DMS53 treated with DMSO at 0.1 percent for 48 hours (cell line): Measurements from ENCODE around the gene FDPS.

ENCODE experiments used
- DNase-seq: peaks from one replicate; lab custom pipeline; 2025; ENCODE audit not compliant: unreplicated experiment; lab: John Stamatoyannopoulos, UW

FDPS gene

DNA sequence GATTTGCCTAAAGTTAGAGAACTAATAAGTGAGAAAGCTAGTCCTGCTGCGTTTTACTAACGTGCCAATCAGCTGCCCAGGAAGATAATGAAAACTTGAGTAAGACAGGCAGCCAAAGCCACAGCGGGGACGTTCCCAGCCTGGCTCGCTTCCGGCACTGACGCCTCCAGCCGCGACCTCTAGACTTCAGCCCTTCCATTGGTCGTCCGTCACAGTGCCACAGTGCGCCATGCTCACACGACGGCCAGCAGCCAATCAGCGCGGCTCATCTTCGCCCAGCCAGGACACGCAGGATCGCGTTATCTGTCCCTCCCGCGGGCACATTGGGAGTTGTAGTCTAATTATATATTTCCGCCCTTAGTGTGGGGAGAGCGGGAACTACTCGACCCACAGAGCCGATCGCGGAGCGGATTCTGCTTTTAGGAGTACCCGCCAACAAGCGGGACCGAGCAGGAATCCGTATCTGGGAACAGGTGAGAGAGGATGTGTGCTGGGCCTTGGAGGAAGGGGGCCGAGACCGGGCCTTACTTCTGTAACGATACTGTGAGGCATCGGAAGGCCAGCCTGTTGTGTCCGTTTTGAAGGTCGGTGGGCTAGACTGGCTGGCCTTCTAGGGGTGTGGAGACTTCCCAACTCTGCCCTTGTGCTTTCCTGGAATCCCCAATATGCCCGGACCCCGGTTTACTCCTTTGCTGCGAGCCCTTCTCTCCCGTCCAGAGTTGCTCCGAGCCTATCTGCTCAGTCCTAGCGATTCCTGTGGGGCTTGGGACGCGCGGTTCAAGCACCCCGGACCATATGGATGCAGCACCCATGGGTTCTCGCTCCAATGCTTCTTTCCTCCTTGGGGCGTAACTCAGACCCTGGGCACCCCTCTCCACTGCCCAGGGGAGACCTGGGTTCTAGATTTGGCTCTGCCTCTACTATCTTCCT lies at the start of gene FDPS:
Gene FDPS, plus strand, starts transcription at position 374 of the 930 bp plus-strand sequence. CDS start 924 bp downstream, outside the sequence.
- DNase-seq = peak; percentile 99

DNA sequence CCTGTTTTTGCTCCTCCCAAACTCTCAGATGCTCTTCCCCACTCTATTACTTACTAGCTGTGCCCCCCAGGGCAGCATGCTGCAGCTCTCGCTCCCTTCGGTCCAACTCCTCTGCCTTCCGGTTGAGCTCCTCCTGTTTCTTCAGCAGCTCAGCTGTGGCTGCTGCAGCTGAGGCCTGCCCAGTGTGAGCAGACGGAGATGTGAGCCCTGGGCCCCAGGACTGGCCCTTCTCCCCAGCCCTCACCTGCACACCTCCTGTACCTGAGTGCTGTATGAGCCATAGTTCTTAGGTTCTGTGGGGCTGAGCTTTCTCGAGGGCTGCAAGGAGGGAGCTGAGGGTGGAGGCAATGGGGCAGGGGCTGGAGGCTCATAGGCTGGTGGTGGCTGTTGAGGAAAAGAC lies 48.4 kb upstream of the FDPS start:
- DNase-seq = no peak

DNA sequence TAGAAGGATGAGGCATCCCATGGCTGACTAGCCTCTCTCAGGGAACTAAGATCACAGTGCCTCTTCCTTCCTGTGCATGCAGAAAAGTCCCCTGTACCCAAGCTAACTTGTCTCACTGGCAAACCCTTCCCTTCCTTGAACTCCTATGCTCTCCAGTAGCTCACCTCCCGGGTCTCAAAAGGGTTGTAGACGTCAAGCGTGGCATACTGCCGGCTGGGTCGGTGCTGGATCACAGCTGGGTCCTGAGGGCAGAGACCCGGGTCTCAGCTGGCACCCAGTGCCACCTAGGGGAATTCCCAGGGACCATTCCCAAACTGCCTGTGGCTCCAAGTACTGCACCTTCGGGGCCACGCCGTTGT lies 47.2 kb upstream of the FDPS start:
- DNase-seq = no peak

DNA sequence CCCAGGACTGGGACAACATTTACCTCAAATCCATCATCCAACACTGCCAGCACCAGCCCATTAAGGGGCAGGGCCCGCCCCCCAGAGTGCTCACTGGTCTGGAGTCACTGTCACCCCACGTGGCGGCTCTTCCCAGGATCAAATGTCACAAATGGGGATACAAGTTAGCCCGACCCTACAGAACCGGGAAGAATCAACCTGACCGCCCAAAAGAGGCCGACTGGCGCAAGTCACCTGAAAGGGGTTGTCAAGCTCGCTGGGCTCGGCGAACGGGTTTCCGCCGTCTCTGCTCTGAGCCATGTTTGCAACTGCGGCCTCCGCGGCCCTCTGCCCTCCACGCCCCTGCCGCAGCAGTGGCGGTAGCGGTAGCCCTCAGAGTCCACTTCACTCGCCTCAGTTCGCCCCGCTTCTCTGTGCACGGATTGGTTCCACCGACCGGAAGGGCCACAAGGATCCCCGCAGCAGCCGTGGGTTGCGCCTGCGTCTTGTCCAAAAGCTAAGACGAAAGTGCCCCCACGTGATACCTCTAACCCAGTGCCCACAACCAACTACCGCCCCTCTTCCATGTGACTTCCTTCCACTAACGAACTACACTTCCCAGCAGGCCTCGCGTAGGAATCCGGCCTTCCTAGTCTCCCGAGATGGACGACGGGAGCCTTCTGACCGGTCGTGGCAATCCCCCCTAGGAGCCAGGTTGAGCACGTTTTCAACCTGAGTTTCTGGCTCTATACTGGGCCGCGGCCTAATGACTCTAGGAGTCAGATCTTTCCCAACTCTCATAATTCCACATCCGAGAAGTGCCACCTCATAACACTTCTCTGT lies 46.6 kb upstream of the FDPS start, which contains the start of gene SCAMP3:
Gene SCAMP3, minus strand, starts transcription at position 509 of the 822 bp plus-strand sequence. Its CDS starts 209 bp downstream, at position 300.
- DNase-seq = peak; percentile 96

DNA sequence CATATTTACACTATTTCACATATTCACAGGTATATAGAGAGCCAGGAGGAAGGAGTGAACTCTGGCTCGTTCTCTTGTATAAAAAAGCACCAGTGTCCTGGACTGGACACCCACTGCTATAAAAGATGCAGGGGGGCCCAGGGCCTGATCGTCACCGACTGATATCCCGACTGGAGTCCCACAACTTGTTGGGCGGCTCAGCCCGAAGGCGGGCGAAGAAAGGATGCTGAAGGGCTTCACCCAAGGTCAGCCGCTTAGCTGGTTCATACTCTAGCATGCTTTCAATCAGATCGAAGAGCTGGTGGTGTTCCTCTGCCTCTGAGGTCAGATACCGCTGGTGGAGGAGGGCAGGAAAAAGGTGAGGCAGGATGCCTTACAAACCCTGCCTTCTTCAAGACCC lies 45.6 kb upstream of the FDPS start:
- no peak for DNase-seq

DNA sequence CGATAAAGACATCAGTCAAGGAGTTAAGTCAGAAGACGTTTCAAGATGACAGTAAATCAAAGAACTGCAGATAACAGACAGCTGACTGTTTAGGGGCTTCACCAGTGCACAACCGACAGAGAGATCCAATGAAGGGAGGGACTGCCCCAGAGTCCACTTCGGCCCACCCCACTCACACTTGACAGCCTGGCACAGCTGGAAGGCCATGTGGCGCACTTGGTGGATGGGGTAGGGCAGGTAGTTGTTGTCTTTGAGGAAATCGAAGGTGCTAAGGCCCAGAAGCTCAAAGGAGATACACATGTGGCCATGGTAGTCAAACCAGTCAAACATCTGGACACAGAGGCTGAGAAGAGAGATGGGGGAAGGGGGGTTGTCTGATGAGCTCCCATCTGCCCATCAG lies 42.1 kb upstream of the FDPS start:
- DNase-seq = no peak

DNA sequence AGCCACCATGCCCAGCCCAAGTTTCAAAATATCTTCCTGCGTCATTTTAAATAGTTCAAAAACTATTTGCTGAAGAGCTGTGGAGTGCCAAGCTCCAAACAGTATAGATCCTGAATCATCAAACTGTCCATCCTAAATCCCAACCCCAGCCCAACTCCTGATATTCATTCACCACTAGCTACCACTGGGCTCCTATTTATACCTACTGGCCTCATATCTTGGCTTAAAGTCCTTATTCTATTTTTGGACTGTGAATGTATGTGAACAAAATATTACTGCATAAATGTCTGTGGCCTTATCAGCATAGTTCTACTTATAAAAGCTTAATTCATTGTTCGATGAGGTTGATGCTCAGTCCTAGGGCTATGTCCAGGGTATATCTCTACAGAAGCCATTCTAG lies 41.3 kb upstream of the FDPS start:
- no peak for DNase-seq

DNA sequence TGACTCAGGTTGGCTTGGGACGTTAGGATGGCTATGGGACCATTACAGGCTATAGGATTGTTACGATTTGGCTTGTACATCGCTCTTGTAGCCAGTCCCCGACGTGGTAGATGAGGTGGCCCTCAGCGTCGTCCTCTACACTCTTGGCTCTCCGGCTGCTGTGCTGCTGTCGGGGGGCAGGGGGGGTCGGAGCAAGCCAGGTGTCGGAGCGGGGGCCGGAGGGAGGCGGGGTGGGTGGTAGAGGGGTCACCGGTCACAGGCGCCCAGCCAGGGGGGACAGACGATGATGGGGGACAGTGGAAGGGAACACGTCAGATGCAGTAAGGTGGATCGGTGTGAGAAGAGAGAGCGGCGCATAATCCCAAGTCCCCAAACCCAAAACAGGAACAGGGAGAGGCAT lies 40.0 kb upstream of the FDPS start:
- no peak for DNase-seq

DNA sequence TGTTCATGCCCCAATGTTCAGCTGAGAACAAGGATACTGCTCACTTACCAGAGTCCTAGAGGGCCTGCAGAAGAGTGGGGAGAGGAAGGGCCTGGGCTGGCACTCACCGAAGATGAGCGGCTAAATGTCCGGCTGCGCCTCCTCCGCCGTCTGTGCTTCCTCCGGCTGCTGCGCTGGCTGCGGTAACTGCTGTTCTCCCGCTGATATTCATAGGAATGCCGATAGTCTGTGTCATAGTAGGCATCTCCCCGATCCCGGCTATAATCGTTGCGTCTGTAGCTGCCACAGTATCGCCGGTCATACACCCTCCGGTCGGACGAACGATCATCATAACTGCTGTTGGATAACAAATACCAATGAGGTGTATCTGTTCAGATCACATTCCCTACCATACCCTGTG lies 39.3 kb upstream of the FDPS start:
- no peak for DNase-seq

DNA sequence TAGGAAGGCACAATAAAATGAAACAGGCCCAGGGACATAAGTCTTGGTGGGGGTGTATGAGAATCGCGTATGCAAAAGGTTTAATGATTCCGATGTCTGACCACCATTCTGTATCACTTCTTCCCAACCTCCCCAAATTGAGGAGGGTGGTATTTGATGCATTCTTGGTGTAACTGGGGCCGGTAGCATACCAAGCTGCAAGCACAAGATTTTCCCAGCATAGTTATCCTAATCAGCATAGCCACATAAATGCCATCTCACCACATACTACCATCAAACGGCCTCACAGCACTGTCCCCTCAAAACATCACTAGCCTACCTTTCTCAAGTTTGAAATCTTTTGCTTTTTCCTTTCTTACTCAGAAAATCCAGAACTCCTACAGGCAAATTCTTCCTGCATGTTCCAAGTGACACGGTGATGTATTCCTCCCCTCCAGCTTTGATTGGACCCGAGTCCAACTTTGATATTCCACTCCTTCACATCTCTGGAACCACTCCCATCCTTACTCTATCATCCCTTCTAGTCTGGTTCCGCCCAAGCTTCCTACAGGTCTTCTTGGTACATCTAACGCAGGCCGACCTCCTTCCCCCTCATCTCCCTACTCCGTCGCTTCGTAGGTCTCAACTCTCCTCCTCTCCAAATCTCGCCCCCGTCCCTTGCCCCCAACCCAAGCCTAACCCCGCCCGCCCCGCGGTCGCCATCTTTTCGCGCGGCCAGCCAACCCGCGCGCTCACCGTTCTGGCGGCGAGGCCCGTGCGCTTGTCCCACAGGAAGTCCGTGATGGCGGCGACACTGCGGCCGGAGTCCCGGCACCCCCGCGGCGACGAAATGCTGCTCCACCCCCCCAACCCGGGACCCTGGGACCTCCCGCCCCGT lies 36.0 kb upstream of the FDPS start:
- DNase-seq = no peak

DNA sequence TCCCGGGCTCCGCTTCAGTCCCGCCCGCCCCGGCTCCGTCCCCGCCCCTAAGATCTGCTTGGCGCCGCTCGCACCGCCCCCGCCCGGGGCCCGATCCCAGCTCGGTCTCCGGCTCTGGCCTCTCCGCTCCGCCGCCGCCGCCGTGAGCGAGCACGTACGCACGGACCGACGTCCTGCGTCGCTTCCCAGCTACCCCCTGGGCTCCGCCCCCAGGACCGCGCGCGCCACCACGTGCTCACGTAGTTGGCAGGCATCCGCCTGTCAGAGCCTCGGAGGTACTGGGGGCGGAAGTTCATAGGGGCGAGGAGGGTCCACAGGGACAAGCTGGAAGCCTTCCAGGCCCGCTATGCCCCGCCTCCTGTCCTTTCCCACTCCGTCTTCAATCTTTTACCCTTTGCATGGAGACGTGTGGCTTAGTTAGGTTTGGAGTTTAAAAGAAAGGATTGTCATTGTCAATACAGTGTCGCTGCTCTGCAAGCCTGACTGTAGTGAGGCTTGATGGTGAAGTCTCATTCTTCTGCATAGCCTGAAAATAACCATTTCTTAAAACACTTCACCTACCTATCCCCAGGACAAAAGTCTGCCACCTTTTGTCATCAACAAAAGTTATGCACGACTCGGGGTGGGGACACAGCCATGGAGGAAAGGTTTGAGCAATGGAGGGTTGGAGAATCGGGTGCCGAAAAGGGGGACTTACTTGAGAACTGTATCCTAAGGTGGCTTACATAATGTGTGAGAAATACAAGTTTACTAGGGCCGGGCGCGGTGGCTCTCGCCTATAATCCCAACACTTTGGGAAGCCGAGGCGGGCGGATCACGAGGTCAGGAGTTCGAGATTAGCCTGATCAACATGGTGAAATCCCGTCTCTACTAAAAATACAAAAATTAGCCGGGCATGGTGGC lies 35.1 kb upstream of the FDPS start, which contains the start of gene CLK2:
Gene CLK2, minus strand, starts transcription at position 162 of the 903 bp plus-strand sequence. CDS start 2,527 bp downstream, outside the sequence.
- peak; percentile 93 for DNase-seq

DNA sequence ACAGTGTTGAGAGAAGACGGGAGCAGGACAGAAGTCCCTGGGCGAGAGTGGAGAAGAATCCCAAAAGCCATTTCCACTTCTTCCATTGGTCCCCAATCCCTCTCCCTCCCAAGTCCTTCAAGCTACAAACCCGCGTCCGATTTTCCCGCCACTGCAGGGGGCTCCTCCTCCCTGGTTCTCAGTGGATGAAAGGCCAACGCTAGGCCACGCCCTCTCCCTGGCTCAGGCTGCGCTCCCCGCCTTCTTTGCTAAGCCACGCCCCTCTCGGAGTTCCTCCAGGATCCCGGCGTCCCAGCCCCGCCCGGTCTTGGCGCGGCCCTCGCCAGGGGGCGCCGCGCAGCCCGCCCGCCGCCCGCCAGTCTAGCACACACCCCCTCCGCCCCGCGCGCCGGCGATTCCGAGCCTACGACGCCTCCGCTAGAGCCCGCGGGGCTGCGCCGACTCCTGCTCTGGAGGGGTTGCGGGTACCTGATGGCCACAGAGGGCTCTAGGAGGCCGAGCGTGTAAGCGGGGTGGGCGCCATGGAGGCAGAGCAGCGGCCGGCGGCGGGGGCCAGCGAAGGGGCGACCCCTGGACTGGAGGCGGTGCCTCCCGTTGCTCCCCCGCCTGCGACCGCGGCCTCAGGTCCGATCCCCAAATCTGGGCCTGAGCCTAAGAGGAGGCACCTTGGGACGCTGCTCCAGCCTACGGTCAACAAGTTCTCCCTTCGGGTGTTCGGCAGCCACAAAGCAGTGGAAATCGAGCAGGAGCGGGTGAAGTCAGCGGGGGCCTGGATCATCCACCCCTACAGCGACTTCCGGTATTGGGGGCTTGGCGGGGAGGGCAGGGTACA lies 31.4 kb upstream of the FDPS start, which contains the start of gene HCN3:
Gene HCN3, plus strand, starts transcription at position 394 of the 832 bp plus-strand sequence. Its CDS starts 128 bp downstream, at position 522.
- peak; percentile 89 for DNase-seq

DNA sequence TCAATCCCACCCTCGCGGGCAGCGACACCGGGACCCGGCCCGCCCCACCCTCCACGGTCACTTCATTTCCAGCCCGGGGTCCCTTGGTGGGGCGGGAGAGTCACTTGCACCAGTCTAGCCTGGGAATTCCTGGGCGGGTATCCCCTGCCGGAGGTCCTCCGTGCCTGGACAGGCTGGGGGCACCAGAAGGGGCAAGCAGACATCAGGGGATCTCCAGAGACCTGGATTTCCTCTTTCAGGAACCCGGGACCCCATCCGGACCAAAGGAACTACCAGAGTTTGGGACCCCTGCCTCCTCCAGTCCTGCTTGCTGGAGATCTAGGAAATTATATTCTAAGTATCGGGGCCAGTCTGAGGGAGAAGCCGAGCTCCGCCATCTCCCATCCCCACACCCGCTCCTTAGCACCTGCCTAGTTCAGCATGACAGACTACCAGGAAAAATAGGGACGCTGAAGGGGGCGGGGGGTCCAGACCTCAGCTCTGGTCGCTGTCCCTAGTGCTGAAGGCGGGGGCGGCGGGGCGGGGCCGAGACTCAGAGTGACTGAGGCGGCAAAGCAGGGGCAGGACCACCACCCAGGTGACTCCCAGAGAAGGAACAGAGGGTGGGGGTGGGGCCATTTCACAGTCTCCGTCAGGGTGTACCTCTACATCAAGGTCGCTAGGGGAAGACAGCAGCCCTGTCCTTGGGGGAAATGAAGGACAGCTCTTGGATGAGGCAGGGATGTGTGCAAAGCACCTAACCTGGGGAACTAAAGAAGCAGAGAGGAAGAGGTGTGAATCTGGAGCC lies 30.6 kb upstream of the FDPS start:
- DNase-seq = peak; percentile 33

DNA sequence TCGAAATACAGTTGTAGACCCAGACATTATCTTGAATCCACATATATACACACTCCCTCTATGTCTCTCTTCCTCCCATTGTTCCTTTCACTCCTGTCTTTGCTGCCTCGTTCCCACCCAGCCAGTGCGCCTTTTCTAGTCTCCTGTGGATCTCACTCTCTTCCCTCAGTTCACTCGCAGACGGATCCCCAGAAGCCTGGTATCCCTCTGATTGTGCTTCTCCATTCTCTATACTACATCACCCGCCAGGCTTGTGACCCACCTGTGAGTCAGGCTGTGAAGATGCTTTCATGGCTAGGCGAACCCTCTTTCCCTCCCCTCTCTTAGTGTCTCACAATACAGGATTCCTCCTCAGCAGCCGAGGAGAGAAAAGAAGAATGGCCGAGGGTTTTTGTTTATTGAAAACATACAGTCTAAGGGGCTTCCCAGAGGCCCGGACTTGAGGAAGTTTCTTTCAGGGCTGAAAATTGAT lies 29.9 kb upstream of the FDPS start:
- DNase-seq = no peak

DNA sequence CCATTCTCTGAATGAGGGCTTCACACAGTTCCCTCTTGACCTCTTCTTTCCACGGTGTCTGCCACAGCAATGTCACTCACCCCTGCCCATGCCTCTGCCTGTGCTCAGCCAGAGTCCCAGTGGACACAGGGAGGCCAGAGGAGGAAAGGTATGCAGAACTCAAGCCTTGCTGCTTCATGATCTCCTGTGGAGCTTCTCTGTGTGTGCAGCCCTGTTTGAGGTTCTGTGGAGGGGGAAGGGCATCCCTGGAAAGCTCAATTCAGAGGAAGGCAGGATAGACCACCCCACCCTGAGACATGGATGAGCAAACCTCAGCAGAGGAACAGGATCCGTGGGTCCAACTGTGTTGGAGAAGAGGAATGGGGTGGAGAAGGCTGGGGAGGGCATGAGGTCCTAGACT lies 29.4 kb upstream of the FDPS start:
- no peak for DNase-seq

DNA sequence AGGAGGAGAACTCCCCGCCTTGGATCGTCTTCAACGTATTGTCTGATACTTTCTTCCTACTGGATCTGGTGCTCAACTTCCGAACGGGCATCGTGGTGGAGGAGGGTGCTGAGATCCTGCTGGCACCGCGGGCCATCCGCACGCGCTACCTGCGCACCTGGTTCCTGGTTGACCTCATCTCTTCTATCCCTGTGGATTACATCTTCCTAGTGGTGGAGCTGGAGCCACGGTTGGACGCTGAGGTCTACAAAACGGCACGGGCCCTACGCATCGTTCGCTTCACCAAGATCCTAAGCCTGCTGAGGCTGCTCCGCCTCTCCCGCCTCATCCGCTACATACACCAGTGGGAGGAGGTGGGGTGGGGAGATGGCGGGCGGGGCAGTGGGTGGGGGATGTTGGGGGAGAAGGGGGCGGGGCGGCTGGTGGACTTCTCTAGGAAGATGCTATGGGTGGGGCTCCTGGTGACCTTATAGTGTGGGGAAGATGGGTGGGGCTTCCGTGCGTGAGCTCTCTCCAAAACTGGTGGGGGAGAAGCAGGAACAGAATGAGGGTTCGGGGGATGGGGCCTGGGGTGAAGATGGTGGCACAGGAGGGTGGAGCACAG lies 26.1 kb upstream of the FDPS start:
- DNase-seq = no peak

DNA sequence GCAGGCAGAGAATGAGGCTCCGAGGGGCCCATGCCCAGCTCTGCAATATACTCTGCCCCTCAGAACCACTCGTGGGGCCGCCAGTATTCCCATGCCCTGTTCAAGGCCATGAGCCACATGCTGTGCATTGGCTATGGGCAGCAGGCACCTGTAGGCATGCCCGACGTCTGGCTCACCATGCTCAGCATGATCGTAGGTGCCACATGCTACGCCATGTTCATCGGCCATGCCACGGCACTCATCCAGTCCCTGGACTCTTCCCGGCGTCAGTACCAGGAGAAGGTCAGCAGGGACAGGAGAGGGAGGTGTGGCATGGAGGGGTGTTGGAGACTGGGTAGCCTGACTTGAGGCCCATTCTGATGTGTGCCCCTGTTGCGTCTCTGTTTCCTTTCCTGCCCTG lies 24.2 kb upstream of the FDPS start:
- DNase-seq = no peak
